PFSK-1 (cell line): ENCODE results near the gene DGKG.

Source experiments
- FOXP2 ChIP-seq: optimal IDR thresholded peaks from 2 replicates; pipeline ENCODE3; 2011; ENCODE audit warnings: borderline replicate concordance, control low read depth, inconsistent platforms; ENCODE audit not compliant: insufficient read depth; ENCODE audit errors: extremely low read length, extremely low read depth
- POLR2AphosphoS5 ChIP-seq: IDR thresholded peaks from 2 replicates; pipeline ENCODE4 v1.6.1; 2012; ENCODE audit warnings: low read depth, mild to moderate bottlenecking, control low read depth, low read length, moderate library complexity
- REST ChIP-seq, 2 experiments: IDR thresholded peaks; 2 replicates each; pipeline versions ENCODE4 v1.6.1 to v1.8.0; 2011 to 2012; ENCODE audit warnings: low read depth in 2 of 2, low read length in 2 of 2, control low read depth in 1 of 2, inconsistent platforms in 1 of 2, mild to moderate bottlenecking in 1 of 2, moderate library complexity in 1 of 2; ENCODE audit not compliant: insufficient read depth in 1 of 2
- SIN3A ChIP-seq: IDR thresholded peaks from 2 replicates; pipeline ENCODE4 v1.6.1; 2012; ENCODE audit warnings: mild to moderate bottlenecking, low read length, moderate library complexity, borderline replicate concordance; ENCODE audit not compliant: insufficient read depth
- TAF1 ChIP-seq: IDR thresholded peaks from 2 replicates; pipeline ENCODE4 v1.6.1; 2012; ENCODE audit warnings: low read length, control low read depth, borderline replicate concordance; ENCODE audit not compliant: insufficient read depth

Gene DGKG

GRCh38 chr3:186367631-186368030, 5.6 kb upstream of the DGKG start:
- TF ChIP-seq REST (IDR thresholded peaks at IDR 0.05; ENCODE audit: insufficient read depth in 1 of 2, low read depth in 2 of 2, low read length in 2 of 2) (no peak), TAF1 (no peak), FOXP2 (no peak), SIN3A (no peak), POLR2AphosphoS5 (no peak)

DNA sequence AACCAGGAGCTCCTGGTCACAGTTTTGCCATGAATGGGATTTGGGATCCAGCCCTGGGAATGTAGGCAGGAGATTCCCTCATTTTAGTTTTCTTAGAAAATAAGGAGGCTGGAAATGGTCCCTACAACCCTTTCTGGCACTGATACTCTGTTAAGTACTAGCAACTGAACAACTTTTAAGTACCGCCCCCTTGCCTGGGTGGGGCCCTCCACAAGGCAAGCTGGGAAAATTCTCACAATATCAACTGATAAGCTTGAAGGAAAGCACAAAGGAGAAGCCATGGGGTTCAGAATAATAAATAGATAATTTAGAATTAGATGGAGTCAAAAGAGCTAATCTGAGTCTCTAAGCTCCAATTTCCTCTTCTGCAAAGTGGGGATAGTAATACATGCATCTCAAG, 4.2 kb upstream of the DGKG start:
- no peak for TF ChIP-seq FOXP2
- TF ChIP-seq SIN3A: no peak
- no peak for TF ChIP-seq REST (IDR thresholded peaks at IDR 0.05; ENCODE audit: insufficient read depth in 1 of 2, low read depth in 2 of 2, low read length in 2 of 2)
- TF ChIP-seq TAF1: no peak
- no peak for TF ChIP-seq POLR2AphosphoS5

DNA sequence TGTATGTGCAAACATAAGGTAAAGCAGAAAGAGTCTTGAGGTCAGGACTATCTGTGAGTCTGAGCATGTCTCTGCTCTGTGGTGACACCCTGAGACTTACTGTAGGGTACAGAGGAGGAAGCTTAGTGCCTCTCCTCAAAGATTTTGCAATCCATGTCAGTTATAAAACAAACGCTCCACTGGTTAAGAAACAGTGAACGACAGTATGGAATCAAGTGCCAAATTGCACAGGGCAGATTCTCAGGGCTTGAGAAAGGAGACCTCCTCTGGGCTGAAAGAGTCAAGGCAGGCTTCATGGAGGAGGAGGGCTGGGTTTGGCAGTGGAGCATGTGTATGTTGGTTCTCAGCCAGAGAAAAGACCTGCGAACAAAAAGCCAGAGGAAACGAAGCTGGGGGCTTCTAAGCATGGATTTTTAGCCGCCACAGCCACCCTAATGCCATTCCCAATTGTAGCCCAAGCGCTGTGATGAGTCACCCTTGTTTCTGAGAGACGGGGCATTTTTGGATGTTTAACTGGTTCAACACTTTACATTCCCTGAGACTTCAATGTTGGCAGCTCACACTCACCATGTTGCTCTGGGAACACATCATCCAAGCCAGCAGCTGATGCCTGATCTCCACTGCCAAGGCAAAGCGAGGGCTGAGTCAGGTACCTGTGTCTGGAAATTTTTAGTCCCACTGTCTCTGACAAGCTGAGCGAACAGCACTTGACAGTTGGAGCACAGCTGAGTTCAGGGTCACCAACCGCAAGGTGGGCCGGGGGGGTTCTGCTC, 3.4 kb upstream of the DGKG start:
- no peak for TF ChIP-seq SIN3A
- TF ChIP-seq POLR2AphosphoS5: no peak
- TF ChIP-seq REST (IDR thresholded peaks at IDR 0.05; ENCODE audit: insufficient read depth in 1 of 2, low read depth in 2 of 2, low read length in 2 of 2): no peak
- no peak for TF ChIP-seq FOXP2
- no peak for TF ChIP-seq TAF1

DNA sequence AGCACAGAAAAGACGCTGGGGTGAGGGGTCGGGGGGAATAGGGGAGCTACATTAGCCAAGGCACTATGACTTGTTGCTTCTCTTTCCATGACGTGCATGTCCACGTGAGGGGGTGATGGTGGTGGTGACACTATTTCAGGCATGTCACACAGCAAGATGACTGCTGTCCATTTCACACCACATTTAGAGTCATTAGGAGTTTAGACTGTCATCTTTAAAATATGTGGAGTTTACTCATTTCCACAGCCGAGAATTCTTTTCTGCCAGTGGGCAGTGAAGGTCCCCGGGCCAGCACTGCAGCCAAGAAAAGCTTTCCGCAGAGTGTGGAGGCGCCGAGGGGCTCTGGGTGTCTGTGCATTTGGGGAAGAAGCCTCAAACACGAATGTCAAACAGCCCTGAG, 954 bp upstream of the DGKG start:
- TF ChIP-seq POLR2AphosphoS5 (no peak), REST (IDR thresholded peaks at IDR 0.05; ENCODE audit: insufficient read depth in 1 of 2, low read depth in 2 of 2, low read length in 2 of 2) (no peak), TAF1 (no peak), SIN3A (no peak)

DNA sequence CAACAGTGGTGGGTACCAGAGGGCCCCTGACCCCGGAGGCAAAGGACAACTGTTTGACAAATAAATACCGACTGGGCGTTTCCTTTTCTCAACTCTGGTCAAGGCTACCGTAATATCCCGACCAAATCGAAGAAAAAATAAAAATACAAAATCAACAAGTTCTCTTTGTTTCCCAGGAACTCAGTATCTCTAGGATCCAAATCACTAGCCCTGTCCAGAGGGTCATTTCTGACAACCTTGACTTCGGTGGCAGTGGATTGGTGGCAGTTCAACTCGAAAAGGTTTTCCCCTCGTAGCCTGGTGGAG, 456 bp upstream of the DGKG start:
- no peak for TF ChIP-seq SIN3A
- TF ChIP-seq REST (IDR thresholded peaks at IDR 0.05; ENCODE audit: insufficient read depth in 1 of 2, low read depth in 2 of 2, low read length in 2 of 2): no peak
- TF ChIP-seq TAF1: no peak
- TF ChIP-seq POLR2AphosphoS5: no peak
- no peak for TF ChIP-seq FOXP2
